Measurements from ENCODE around the gene RAD51B. TPM values are rescaled to one million over a fixed set of nuclear protein-coding genes. Genes with fewer than 3 reads are reported as not detected.

RAD51B gene
- total RNA-seq, 1 experiment from 2014 or later, result 16.7 TPM

DNA sequence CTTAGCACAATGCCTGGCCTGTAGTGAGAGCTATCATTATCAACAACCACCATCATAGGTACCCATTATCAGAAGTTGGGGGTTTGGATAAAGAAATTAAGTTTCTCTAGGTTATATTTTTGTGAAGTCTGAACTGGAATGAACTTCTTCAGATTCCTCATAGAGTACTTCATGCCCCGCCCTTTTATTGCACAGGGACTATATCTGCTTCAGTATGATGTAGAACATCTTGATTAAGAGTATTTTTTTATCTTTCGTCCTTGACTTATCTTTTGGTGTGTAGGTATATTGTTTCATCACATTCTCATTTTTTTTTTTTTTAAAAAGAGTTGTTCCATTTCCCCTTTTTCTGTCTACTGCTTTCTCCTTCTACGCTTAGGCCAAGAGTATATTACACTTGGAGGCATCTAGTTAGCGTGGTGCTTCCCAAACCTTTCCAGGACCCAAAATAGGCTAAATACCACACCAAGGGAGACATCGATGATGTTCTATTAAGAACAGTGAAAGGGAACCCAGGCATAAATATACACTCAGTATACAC lies 505.8 kb downstream of the RAD51B start:
- no peak for DNase-seq
- no peaks in the 10 kb centered on the region for H3K4me1 ChIP-seq (ENCODE audit: insufficient read depth, low read length)
- H3K23me2 ChIP-seq (ENCODE audit: insufficient read length, low read depth, low read length, poor library complexity, severe bottlenecking), result no peaks in the 10 kb centered on the region
- no peak overlapping the region for H2AFZ ChIP-seq (ENCODE audit: low read length)
- no peak overlapping the region for H3K56ac ChIP-seq (ENCODE audit: insufficient read length, low read depth, low read length)
- H2BK5ac ChIP-seq (ENCODE audit: insufficient read length, low read length), result no peak overlapping the region
- no peak overlapping the region for H3K23ac ChIP-seq (ENCODE audit: insufficient read length, low read depth, low read length)
- H3K9ac ChIP-seq (ENCODE audit: extremely low read depth, insufficient read length, low read length), result no peak overlapping the region
- no peak overlapping the region for H3K14ac ChIP-seq (ENCODE audit: insufficient read depth, low read length)
- H3T11ph ChIP-seq (ENCODE audit: low read length), result no peak overlapping the region
- no peaks in the 10 kb centered on the region for H4K20me1 ChIP-seq (ENCODE audit: control insufficient read depth, insufficient read depth, insufficient read length)
- Mint-ChIP-seq H3K27ac (no peak overlapping the region), H3K36me3 (ENCODE audit: insufficient read depth in 1 of 3, low read depth in 3 of 3) (no peaks in the 10 kb centered on the region; a peak in 1 of 7 replicates), H3K4me3 (no peak overlapping the region), H3K27me3 (ENCODE audit: low read depth) (no peaks in the 10 kb centered on the region), H3K4me1 (peaks cover 0 to 7% of the 10 kb centered on the region in 2 experiments; a peak in 3 of 4 replicates), H3K9me3 (no peaks in the 10 kb centered on the region)
- no peak overlapping the region for H3K27ac ChIP-seq (ENCODE audit: insufficient read length, low read depth, low read length)
- no peak overlapping the region for H2AK5ac ChIP-seq (ENCODE audit: insufficient read length, low read length)
- H2BK12ac ChIP-seq (ENCODE audit: insufficient read length, low read depth, low read length), result no peak overlapping the region
- no peak overlapping the region for H4K91ac ChIP-seq (ENCODE audit: insufficient read length, low read depth, low read length)
- H3K27me3 ChIP-seq (ENCODE audit: insufficient read depth, low read length), result no peaks in the 10 kb centered on the region
- no peak overlapping the region for H3K18ac ChIP-seq (ENCODE audit: insufficient read length, low read depth, low read length)
- no peaks in the 10 kb centered on the region for H3K79me1 ChIP-seq (ENCODE audit: insufficient read depth, low read depth, low read length, poor library complexity, severe bottlenecking)
- H4K8ac ChIP-seq (replicated peaks; ENCODE audit: insufficient read length, low read depth, low read length), result no peak overlapping the region
- H3K9me3 ChIP-seq (ENCODE audit: control insufficient read depth, low read depth, low read length), result no peaks in the 10 kb centered on the region
- no peak overlapping the region for H3K4ac ChIP-seq (ENCODE audit: low read depth, low read length)
- H4K5ac ChIP-seq (ENCODE audit: insufficient read length, low read depth, low read length), result no peak overlapping the region
- no peak overlapping the region for H2BK15ac ChIP-seq (ENCODE audit: low read depth, low read length)
- no CpG with 5 or more reads among the region's 5 CpGs for WGBS (ENCODE audit: extremely low coverage, insufficient read length, low lambda C conversion rate)
- no peaks in the 10 kb centered on the region for H3K79me2 ChIP-seq (ENCODE audit: insufficient read depth, low read length)
- no peak overlapping the region for H3K4me2 ChIP-seq (ENCODE audit: insufficient read depth, insufficient read length, low read length)
- H2BK20ac ChIP-seq (ENCODE audit: low read depth, low read length, poor library complexity, severe bottlenecking), result no peak overlapping the region
- TF ChIP-seq, protein P1, sequence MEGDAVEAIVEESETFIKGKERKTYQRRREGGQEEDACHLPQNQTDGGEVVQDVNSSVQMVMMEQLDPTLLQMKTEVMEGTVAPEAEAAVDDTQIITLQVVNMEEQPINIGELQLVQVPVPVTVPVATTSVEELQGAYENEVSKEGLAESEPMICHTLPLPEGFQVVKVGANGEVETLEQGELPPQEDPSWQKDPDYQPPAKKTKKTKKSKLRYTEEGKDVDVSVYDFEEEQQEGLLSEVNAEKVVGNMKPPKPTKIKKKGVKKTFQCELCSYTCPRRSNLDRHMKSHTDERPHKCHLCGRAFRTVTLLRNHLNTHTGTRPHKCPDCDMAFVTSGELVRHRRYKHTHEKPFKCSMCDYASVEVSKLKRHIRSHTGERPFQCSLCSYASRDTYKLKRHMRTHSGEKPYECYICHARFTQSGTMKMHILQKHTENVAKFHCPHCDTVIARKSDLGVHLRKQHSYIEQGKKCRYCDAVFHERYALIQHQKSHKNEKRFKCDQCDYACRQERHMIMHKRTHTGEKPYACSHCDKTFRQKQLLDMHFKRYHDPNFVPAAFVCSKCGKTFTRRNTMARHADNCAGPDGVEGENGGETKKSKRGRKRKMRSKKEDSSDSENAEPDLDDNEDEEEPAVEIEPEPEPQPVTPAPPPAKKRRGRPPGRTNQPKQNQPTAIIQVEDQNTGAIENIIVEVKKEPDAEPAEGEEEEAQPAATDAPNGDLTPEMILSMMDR (conservative IDR thresholded peaks at IDR 0.05), result no peak
- H2BK120ac ChIP-seq (ENCODE audit: low read depth, low read length, poor library complexity, severe bottlenecking), result no peak overlapping the region
